GM12872 (cell line): Measurements from ENCODE around the gene NTNG1.

ENCODE experiments used
- CTCF ChIP-seq: IDR thresholded peaks from 3 replicates; pipeline ENCODE4 v1.5.1; 2011; ENCODE audit warnings: low read depth, mild to moderate bottlenecking, low read length, moderate library complexity; ENCODE audit not compliant: insufficient read depth

Gene NTNG1

GRCh38 chr1:107286125-107286524 lies 145.3 kb downstream of the NTNG1 start:
- TF ChIP-seq CTCF, result no peak

- TF ChIP-seq CTCF, result no peak
These were observed 151.1 kb downstream of the NTNG1 start for GRCh38 chr1:107291987-107292386.

GRCh38 chr1:107293901-107294613 lies 153.2 kb downstream of the NTNG1 start:
- no peak for TF ChIP-seq CTCF

GRCh38 chr1:107294686-107295085 lies 153.8 kb downstream of the NTNG1 start:
- no peak for TF ChIP-seq CTCF

GRCh38 chr1:107297681-107298080 lies 156.8 kb downstream of the NTNG1 start:
- no peak for TF ChIP-seq CTCF

GRCh38 chr1:107298526-107298925 lies 157.7 kb downstream of the NTNG1 start:
- no peak for TF ChIP-seq CTCF

- no peak for TF ChIP-seq CTCF
These were observed 158.7 kb downstream of the NTNG1 start for GRCh38 chr1:107299521-107299920.
